GM10266 (cell line): ENCODE results near the gene EPHA2.

ENCODE experiments used
- DNase-seq: peaks from one replicate; pipeline ENCODE4 v3.0.0; 2012; ENCODE audit errors: extremely low spot score
- CTCF ChIP-seq: IDR thresholded peaks from 2 replicates; pipeline ENCODE4 v1.5.1; 2012; ENCODE audit warnings: mild to moderate bottlenecking, low read depth; ENCODE audit not compliant: control insufficient read depth, insufficient read depth; ENCODE audit errors: missing control alignments

Gene EPHA2

DNA sequence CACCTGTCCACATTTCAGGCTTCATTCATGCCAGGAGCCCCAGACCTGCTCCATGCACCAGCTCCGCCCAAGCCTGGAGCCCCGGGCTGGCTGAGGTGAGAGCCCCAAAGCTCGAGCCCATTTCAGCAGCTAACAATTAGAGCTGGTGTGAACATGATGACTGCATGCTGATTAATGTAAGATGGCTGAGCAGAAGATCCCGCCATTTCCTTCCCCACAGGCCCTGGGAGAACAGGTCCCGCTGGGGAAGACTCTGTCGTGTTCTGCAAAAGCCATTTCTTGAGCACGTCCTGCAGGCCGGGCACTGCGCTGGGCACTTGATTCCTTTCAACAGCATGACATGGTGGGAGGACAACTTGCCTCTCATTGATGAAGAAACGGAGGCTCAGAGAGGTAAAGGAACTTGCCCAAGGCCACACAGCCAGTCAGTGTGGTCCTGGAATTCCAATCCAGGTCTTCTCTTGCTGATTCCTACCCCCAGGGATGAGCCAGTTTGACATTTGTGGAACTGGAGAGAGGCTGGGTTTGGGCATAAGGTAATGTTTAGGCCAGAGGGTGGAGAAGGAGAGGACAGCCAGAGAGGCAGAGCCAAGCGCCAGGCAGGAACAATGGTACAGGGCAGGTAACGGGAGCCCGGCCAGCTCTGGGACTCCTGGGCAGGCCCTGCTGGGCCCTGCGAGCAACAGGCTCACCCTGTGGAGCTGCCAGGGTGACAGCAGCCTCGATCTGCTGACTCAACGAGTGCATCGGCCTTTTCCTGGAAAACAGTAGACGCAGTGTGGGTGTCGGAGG lies 28.1 kb upstream of the EPHA2 start:
- DNase-seq: no peak
- TF ChIP-seq CTCF: no peak

DNA sequence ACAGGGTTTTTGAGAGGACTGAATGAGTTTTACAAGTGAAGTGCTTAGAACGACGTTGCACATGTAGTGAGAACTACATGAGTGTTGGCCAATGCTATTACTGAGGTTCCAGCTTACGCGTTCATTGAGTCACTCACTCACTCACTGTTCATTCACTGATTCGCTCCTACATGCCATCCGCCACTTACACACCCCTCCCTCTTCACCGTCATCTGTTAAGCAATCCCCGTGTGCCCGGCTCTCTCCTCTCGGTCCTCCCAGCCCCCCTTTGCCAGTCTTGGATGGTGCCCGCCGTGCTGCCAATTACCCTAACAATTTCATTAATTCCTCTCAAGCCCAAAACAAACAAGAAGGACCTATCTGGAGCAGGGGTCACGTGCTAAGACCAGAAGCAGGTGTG lies 27.3 kb upstream of the EPHA2 start:
- no peak for DNase-seq
- no peak for TF ChIP-seq CTCF

GRCh38 chr1:16181887-16182719 lies 26.2 kb upstream of the EPHA2 start:
- DNase-seq: no peak

GRCh38 chr1:16180291-16180824 lies 24.5 kb upstream of the EPHA2 start:
- no peak for TF ChIP-seq CTCF
- DNase-seq: no peak

More at GRCh38 chr1:16181887-16182719, 26.2 kb upstream of the EPHA2 start:
- no peak for TF ChIP-seq CTCF

DNA sequence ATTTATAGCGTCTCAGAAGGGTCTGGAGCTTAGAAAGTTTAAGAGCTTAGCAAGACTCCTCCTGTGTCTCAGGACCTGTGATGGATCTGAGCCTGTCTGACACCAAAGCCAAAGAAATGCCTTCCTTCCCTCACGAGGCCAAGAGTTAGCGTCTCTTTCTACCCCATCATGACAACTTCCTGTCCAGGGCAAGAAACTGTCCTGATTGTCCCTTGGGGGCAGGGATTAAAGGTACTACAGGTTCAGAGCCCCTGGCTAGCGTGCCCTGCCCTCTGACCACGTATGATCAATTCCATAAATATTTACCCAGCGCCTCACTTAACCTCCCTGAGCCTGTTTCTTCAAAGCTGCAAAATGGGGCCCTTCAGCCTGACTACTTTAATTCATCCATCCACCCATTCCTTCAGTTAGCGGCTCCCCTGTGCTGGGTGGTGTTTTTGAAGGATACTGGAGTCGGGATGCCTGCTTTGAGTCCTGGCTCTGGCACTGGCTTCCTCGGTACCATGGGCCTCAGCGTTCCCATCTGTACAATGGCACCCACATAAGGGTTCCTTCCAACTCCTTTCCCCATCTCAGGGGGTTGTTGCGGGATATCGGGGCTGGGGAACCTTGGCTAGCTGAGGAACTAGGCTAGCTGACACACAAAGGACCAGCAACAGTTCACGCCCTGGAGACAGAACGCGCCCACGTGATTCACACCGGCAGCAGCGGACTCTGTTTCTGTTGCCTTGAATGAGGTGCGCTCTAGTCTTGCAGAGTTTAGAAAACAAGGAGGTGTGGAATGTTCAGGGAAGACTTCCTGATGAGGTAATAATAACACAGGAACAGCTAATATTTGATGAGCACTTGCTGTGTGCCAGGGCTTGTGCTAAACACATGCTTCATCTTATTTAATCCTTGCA lies 23.0 kb upstream of the EPHA2 start:
- DNase-seq: no peak

More for the DNA sequence above, 23.0 kb upstream of the EPHA2 start:
- no peak for TF ChIP-seq CTCF
